CD4-positive, alpha-beta T cell treated with Interleukin-6 for 4 hours (primary cell): ENCODE measurements around the gene ARRB2.

ENCODE experiments used
- DNase-seq: peaks from one replicate; pipeline ENCODE4 v3.0.0-alpha.2; 2020; ENCODE audit warnings: mixed read lengths

ARRB2 gene

DNA sequence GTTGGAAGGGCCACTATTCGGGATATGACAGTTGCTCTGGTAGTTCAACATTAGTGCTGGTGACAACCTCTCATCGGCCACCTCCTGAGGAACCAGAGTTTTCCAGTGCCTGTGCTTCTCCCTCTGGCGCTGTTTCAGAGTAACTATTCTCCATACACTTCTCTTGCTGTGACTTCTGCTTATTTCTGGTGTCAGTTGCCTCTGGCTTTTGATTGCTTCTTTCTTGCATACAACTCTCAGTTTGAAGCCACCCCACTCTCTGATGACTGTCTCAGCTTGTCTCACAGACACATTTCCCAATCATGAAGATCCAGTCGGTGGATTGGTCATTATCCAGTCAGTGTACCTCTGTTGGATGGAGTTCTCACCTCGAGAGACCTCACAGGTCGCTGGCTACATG, 57.9 kb downstream of the ARRB2 start:
- DNase-seq, result no peak

DNA sequence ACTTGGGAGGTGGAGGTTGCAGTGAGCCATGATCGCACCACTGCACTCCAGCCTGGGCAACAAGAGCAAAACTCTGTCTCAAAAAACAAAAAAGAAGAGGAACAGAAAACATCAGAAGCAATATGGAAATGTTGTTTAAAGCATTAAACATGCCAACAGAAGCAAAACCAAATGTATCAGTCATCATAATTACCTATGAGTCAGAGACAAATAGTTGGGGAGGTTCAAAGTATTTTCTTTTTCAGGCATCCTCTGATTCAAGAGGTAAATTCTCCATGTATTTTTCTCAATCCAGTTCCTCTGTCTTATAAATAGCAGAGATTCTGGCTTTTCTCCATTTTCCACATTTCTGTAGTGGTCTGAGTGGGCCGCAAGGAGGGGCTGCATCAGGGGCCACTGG, 59.2 kb downstream of the ARRB2 start:
- no peak for DNase-seq
